Kidney glomerular epithelial cell (primary cell): ENCODE data around the gene EML5.
A peak's percentile ranks its signal among the peaks of the same experiment; 100 is the strongest.

ENCODE experiments used
- DNase-seq: peaks from one replicate; lab custom pipeline; 2025; lab: John Stamatoyannopoulos, UW

The EML5 gene

DNA sequence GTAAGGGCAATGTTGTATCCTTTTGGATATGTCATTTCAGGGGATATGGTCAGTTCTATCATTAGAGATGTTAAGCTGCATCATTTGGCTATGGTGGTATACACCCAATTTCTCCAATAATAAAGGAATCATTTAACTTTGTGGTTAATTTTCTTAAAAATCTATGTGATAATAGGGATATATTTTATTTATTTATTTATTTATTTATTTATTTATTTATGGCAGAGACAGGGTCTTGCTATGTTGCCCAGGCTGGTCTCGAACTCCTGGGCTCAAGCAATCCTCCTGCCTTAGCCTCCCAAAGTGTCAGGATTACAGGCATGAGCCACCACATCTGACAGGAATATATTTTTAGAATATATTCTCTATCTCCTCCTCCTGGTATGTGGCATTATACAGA is 85.7 kb downstream of the EML5 start:
- DNase-seq: no peak

DNA sequence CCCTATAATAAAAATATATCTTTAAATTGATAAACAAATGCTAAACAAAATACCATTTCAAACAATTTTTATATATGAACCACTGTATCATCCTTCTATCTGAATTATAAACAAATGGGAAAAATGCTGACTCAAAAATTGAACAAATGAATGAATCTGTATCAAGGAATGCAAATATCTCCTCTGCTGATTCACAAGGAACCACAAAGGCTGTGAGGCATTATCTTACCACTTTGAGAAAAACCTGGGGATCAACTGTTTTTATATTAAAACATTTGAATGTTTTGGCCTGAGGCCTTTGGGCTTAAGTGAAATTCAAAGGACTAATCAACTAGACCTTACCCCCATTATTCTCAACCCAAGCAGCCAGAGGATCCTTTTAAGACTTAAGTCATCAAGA is 86.3 kb downstream of the EML5 start:
- no peak for DNase-seq

DNA sequence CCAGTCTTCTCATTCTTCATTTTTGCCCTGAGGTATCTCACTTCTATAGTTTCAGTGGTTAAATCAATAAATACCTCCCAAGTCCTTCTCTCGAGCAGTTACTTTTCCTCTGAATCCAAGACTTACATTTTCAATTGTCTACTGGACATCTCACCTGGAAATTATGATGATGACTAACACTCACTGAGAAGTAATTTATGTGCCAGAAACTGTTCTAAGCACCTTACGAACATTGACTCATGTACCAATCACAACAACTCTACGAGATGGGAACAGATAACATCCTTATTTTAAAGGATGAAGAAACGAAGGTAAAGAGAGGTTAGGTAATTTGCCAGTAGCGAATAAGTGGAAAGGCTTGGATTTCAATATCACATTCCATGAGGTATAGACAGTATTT is 94.1 kb downstream of the EML5 start:
- DNase-seq: no peak

DNA sequence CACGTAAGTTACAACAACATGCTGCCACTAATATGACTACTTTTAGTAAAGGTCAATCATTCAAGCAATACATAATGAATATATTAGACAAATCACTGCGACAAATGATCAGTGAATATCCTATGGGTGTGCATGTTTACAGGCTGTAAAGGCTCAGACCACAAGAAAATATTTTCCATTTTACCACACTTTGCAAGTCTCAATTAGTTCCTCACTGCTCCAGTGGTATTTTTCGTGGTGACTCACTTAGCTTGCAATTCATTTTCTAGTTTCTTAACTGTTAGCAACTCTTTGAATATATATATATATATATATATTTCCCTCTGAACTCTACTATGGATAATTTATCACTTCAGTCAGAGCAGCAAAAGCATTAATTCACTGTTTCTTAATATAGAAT is 96.9 kb downstream of the EML5 start:
- DNase-seq: no peak

DNA sequence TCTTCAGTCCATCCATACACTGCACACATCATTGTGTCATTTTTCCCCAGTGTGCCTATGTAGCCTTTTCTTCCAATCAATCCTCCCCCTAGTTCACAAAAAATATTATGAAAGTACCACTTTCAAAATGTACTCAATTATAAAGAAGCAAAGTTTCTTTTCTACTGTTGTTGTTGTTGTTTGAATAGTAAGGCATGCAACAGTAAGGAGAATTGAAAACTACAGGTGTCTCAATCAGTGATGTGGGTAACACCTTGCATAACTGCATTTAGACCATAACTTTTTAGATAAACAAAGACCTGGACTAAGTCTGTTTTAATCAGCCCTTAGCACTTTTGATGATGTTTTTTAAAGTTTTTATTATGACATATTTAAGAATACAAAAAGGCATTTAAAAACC is 104.4 kb downstream of the EML5 start:
- no peak for DNase-seq

DNA sequence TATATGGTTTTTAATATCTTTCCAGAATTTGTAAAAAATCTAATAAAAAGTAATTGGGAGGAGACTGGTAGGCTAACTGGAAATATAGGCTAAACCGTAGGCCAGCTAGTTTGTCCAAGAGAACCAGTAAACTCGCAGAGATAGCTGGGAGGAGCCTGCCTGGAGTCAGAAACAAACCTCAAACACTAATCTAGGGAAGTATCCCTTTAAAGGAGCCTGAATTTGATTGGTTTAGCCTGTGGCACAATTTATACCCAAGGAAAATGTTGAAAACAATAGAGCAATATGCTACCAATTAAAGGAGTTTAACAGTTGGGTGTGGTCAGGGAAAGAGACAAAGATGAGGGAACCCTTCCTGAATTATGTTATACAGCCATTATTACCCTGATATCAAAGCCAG is 109.6 kb downstream of the EML5 start:
- no peak for DNase-seq

DNA sequence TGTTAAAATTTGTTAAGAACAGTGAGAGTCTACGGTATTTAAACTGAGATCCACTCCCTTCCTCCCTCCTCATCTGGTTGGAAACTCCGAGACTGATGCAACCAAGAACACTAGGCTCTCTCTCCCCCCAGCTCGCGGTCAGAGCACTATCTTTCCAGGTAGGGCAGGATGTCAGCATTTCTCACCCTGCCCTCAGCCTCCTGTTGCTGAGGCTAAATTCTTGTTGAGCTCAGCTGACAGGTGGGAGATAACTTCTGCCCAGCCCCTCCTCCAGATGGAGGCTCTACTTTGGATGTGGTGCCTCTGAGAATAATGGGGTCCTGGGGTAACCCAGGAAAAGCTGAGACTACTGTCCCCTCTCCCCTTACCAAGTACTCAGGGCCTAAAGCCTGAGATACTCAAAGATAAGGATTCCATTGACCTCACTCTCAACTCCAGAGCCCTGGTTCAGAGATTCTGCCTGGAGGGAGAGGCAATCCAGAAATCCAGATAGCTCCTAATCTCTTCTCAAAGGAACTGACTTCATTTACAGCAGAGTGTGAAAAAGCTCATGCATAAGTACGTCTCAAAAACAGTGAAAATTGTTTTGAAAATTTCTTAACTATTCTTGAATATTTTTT is 110.1 kb downstream of the EML5 start:
- peak; percentile 49 for DNase-seq

DNA sequence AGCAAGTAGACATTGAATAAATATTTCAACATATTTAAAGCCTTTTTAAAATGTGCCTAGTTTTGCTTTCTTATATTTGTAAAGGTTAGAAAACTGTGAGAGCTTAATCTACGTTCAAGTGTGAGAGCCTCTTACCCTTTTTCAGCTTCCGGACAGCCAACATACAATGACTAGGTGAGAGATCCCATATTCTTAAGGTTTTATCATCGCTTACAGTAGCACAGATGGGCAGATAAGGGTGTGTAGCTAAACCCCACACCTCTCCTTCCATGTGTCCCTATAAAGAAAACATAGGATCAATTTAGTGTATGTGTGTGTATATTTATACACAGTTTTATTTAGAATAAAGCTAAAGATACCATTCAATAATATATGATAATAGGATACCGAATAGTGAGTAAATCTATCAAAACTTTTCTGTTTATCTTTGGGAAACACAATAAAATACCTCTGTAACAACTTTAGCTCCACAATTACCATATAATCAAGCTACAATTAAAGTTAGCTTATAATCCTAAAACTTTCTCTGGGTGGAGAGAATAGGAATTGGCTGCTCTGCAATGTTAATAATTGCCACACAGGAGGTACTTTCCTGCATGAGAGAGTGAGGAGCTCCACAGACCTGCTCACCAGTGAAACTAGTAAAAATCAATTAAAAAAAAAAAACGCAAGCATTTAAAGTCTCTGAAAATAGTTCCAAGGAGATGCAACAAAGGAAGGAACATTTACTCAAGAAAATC is 110.8 kb downstream of the EML5 start:
- DNase-seq: peak; percentile 49

DNA sequence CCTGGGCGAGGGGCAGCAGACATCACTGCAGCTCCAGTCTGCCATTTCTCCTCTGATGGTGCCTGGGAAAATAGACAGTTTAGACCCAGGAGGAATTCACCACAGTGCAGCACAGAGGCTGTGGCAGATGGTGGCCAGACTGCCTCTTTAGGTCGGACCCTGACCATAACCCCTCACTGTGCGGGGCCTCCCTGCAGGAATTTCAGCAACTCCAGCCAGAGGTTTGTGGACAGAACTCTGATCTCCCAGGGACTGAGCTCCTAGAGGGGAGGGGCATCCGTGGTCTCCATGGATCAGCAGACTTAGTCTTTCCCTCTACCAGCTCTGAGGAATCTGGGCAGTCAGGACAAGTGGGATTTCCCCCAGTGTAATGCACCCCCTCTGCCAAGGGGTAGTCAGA is 123.4 kb downstream of the EML5 start:
- no peak for DNase-seq

DNA sequence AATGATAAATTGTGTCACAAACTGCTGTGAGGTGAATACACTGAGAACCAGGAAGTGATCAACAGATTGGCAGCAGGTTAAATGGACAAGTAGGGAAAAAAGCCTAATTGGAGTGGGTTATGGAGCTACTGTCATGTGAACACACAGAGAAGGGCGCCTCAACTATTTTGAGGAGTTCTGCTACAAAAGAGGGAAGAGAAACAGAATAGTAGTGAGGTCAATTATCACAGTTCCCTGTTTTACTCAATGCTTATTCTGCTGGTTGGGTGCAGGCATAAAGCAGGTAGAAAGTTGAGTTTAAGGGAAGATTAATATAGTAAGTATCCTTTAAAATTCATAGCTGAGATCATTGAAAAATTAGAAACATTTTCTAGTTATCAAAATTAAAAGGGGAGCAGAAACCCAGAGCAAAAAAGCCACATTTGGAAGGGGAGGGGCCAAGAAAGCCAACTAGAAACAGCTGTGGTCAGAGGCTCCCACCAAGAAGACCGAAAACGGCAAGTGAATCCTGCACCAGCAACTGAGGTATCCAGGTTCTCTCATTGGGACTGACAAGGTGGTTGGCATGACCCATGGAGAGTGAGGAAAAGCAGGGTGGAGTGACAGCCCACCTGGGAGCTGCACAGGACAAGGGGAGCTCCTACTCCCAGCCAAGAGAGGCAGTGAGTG is 124.2 kb downstream of the EML5 start:
- no peak for DNase-seq

DNA sequence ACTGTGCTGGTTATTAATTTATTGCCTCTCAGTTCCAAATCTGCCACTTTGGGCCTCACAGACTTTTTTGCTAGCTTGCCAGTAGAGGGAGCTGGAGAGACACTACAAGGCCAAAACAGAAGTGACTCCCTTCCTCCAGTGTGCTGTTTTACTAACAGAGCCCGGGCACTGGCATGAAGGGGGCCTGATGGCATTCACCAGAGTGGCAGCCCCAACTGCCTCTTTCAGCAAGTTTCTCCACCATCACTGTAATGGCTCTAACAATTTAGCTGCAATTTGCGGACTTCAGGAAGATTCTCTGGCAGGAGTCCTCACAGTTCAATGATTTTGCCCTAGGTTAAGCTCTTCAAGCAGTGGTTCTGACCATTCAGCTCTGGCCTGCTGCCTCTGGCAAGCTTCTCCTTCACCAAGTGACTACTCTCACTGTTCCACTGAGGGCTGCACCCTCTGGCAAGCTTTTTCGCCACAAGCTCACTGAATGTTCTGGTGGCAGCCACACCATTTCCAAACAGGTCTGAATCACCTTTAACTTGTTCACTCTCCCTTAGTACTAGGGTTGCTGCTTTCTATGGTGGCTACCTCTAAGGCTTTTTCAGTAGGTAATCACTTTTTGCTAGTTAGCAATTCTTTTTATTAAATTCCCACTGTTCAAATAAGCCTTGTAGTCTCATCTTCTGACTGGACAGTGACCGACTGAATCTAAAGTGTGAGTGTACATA is 125.0 kb downstream of the EML5 start:
- DNase-seq: peak; percentile 70

DNA sequence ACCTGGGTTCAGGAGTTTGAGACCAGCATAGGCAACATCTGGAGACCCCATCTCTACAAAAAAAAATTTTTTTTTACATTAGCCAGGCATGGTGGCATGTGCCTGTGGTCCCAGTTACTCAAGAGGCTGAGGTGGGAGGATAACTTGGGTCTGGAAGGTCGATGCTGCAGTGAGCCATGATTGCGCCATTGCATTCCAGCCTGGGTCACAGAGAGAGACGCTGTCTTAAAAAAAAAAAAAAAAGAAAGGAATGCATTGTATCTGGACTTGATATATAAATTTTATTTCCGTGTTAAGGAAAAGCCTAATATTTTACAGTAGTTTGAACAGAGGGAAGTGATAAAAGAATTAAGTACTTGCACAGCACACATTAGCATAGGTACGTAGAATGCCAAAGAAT is 132.7 kb downstream of the EML5 start:
- no peak for DNase-seq

DNA sequence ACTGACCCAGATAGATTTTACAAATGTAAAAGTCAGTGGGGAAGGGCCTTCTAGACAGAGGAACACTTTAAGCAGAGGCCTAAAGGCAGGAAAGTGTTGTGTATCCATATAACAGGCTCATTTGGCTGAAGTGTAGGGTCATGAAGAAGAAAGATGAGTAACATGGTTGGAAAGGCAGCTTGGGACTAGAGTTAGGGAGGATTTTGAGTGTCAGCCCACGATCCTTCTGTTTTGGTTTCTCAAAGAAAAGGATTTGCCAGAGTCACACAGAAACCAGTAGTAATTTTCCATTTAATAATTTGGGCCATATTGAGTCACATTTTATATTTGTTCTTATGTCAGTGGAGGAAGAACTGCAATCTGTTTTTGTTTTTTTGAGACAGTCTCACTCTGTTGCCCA is 153.5 kb downstream of the EML5 start:
- DNase-seq: no peak

DNA sequence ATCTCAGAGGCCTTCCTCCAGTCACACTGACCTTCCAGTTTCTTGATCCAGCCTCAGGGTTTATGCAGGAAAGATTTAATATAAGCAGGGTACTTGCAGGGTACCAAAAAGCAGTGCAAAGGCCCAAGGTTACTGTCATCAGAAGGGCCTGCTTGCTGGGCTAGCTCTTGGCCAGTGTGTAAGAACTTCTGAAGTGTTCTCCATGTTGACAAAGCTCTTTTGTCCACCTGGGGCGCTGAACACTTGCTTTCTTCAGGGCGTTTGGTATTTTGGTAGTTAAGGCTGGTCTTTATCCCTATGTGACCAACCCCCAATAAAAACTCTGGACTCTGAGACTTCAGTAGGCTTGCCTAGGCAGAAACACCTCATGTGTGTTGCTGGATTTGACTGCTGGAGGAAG is 160.2 kb downstream of the EML5 start:
- no peak for DNase-seq

DNA sequence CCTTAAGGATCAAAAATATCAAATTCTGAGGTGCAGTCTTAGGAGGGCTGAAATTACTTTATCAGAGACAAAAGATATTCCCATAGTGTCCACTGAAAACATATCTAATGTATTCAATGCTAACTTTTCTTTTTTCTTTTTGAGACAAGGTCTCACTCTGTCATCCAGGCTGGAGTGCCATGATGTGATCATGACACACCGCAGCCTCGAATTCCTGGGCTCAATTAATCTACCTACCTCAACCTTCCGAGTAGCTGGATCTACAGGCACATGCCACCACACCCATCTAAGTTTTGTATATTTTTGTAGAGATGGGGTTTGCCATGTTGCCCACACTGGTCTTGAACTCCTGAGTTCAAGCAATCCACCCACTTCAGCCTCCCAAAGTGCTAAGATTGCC is 161.7 kb downstream of the EML5 start:
- DNase-seq: no peak

DNA sequence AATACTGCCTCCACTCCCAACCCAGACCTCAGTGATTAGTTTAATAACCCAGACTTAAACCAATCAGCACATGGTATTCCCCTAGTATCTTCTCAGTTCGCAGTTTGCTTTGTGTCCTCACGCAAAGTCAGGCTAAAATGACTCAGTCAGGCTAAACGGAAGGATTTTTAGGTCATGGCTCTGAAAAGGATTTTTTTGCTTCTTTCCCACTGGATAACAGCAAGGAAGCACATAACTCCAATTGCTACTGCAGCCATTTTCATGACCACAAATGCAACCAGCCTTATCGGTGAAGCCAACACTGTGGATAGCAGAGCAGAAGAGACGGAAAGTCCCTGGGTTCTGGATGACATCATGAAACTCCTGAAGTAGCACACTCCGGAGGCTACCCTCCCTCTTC is 162.2 kb downstream of the EML5 start:
- peak; percentile 98 for DNase-seq

DNA sequence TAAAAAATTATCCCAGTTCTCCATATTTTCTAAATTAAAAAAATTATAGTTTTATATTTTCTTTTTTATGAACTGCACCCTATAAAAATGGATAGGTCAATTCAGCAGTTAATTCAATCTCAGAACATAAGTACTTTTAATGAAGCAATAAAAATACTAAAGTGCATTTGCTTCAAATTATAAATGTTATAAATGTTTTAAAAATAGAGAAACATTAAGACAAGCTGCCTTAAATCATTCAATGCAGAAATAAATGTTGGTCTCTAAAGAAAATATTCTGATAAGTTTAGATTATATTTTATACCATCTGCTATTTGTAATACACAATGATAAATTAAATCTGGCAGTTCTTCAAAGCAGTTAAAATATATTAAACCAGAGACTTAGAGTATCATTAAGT is 164.3 kb downstream of the EML5 start:
- no peak for DNase-seq

DNA sequence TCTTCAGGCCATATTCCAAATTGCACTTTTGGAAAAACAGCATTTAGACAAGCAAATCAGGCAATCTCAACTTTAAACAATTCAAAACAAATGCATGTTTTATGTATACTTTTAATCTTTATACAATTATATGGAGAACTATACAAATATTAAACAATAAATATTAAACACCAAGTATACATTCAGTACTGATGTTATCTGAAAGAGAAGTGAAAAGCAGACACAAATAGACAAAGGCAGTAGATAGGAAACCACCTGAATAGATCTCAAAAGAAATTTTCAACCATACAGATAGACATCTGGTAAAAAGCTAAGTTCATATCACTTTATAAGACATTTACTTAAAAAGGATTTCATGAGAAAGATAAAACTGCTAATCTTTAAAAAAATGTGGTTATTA is 164.7 kb downstream of the EML5 start:
- DNase-seq: no peak

DNA sequence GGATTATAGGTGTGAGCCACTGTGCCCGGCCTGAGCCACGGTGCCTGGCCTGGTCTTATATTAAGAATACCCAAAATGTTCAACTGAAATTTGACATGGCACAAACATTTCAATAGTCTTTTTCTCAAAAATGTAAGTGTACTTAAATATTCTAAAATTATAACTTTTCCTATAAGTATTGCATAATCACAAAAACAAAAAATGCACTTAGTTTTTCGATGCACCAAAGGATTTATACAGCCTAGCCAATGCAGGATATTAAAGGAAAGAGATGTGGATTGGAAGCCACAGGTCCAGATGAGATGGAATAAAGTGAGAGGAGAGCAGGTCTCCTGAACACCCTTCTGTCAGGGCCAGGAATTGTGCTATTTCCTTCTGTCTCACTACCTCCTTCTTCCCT is 167.1 kb downstream of the EML5 start:
- DNase-seq: no peak

DNA sequence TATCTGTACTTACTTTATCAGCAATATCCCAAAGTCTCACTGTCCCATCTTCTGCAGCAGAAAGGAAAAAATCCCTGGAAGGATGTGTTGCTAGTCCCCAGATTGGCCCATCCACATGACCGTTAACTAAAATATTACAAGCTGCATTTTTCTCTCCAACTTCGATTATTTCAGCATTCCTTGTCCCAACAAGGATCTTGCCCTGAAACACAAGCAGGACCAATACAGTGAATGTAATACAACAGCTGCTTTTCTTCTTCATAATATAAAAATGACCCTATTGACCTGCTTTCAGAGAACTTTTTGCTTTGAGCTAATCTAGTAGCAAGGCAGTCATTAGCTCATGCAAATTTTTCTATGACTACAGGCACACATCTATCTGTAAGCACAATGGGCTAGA is 171.7 kb downstream of the EML5 start:
- no peak for DNase-seq

DNA sequence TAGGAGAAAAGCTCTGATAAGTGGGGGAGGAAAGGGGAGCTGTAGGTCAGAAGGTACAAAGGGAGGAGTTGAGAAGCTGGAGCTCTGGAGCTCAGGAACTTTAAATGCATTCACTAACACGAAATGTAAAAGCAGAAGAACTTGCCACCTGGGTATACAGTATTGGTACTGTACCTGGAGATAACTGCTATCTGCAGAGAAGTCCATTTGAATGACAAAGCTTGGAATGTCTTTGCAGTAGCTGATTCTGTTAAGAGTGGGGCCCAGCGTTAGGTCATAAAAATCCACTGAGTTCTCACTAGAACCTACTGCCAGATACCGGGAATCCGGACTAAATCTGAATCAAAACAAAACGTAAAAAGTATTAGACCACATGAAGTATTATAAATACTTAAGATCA is 174.3 kb downstream of the EML5 start:
- DNase-seq: no peak

DNA sequence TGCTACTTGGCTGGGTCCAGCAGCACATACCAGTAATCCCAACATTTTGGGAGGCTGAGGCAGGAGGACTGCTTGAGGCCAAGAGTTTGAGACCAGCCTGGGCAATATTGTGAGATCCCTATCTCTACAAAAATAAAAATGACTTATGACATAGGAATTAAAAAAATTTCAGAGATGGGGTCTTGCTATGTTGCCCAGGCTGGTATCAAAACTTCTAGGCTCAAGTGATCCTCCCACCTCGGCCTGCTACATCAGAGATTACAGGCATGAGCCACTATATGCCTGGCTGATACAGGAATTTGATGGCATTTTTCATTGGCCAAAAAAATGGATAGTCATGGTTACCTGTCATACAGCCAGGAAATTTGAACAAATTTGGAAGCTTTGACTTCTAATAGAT is 175.3 kb downstream of the EML5 start:
- no peak for DNase-seq

DNA sequence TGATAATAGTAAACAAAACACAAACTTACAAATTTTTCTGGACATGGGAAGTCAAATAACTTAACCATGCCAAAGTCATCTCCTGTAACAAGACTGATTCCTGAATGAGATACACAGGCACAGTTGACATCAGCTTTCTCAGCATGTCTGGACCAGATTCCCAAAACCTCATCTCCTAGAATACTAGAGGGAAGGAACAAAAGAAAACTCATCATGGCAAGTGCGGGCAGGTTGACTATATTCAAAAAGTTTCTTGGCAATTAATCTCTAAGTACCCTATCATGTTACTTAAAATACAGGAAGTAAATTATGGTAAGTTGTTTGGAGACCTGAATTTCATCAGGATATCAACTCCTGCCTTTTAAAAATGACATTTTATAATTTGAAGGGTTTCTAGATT is 176.1 kb downstream of the EML5 start:
- DNase-seq: no peak
